ENCODE measurements around the gene ANKMY1.

Gene ANKMY1

GRCh38 chr2:240579771-240580614, 22.2 kb upstream of the ANKMY1 start:
- DNase-seq (ENCODE audit: low spot score) = peak; percentile 58

- DNase-seq (ENCODE audit: low spot score) = no peak
Measured at GRCh38 chr2:240579071-240579762, 21.4 kb upstream of the ANKMY1 start.

GRCh38 chr2:240578488-240578887, 20.7 kb upstream of the ANKMY1 start:
- no peak for DNase-seq (ENCODE audit: low spot score)

- no peak for DNase-seq (ENCODE audit: low spot score)
Measured at GRCh38 chr2:240578110-240578450, 20.3 kb upstream of the ANKMY1 start.

- DNase-seq (ENCODE audit: low spot score) = no peak
Measured at GRCh38 chr2:240577281-240578109, 19.7 kb upstream of the ANKMY1 start.

GRCh38 chr2:240576436-240577205, 18.8 kb upstream of the ANKMY1 start:
- no peak for DNase-seq (ENCODE audit: low spot score)

GRCh38 chr2:240576036-240576435, 18.2 kb upstream of the ANKMY1 start:
- DNase-seq (ENCODE audit: low spot score) = no peak

- no peak for DNase-seq (ENCODE audit: low spot score)
Measured at GRCh38 chr2:240575101-240575965, 17.5 kb upstream of the ANKMY1 start.

- no peak for DNase-seq (ENCODE audit: low spot score)
Measured at GRCh38 chr2:240574386-240575100, 16.8 kb upstream of the ANKMY1 start.

- no peak for DNase-seq (ENCODE audit: low spot score)
Measured at GRCh38 chr2:240573516-240574385, 16.0 kb upstream of the ANKMY1 start.

GRCh38 chr2:240573071-240573515, 15.3 kb upstream of the ANKMY1 start:
- DNase-seq (ENCODE audit: low spot score) = no peak

- DNase-seq (ENCODE audit: low spot score) = no peak
Measured at GRCh38 chr2:240572141-240573031, 14.6 kb upstream of the ANKMY1 start.

- no peak for DNase-seq (ENCODE audit: low spot score)
Measured at GRCh38 chr2:240571314-240571973, 13.7 kb upstream of the ANKMY1 start.

- no peak for DNase-seq (ENCODE audit: low spot score)
Measured at GRCh38 chr2:240570531-240571313, 12.9 kb upstream of the ANKMY1 start.

- DNase-seq (ENCODE audit: low spot score) = no peak
Measured at GRCh38 chr2:240569998-240570530, 12.3 kb upstream of the ANKMY1 start.

- peak; percentile 13 for DNase-seq (ENCODE audit: low spot score)
Measured at GRCh38 chr2:240569523-240569997, 11.8 kb upstream of the ANKMY1 start.

Data from NAMALWA (cell line).